NK-92 treated with Interleukin-12 subunit alpha and Interleukin-12 subunit beta, amount 100 ng/mL, for 24 hours (cell line): ENCODE data around the gene SMPD3.
"Not testable (repeated sequence)": the region's sequence is repeated elsewhere in the genome, so short reads cannot be mapped to it uniquely, and the experiment has no call there.

Experiments used
- DNase-seq: peaks from one replicate; lab custom pipeline; 2025; lab: John Stamatoyannopoulos, UW

The SMPD3 gene

DNA sequence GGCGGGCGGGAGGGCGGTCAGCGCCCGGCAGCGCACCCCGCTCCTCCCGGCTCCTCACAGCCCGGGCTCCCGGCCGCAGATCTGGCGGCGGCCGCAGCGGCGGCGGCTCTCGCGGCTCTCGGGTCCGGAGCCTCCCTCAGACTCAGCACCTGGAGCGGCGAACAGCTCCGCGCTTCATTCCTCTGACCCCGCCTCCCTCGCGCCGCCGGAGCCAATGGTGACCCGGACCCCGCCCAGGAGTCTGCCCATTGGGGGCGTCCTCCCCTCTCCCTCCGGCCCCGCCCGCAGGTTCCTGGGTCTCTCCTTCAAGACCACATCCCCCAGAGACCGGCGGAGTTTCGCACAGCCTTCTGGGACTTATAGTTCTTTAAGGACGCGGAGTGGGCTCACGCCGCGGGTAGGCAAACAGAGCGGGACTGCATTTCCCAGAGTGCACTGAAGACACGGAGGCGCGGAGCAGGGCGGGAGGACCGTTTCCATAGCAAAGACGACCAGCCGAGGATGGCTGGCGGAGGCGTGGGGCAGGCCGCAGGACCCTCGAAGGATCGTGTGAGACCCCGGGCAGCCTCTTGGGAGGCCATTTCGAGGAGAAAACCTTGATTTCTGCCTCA, at the start of gene SMPD3:
Gene SMPD3 (minus strand): TSS at position 149 of the 611 bp plus-strand sequence. CDS start 76,327 bp downstream, outside the sequence.
- no peak for DNase-seq

DNA sequence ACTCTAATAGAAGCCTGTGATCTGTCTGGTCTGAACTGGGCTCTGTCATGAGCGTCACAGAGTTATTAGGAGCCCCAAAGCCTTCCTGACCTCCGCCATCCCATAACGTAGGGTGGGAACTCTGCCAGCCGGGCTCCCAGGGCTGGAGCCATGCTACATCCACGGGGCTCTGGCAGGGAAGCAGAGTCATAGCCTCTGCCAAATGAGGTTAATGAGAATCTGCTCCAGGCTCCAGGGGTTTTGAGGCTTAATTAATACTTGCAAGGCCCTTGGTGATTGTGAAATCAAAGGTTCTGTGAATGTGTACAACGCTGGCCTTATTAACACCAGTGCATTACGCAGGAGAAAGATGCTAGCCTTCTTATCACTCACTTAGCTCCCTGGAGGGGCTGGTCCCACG, 48.4 kb upstream of the SMPD3 start:
- DNase-seq, result no peak

- not testable (repeated sequence) for DNase-seq
These were observed 46.0 kb upstream of the SMPD3 start for GRCh38 chr16:68494261-68494660.

DNA sequence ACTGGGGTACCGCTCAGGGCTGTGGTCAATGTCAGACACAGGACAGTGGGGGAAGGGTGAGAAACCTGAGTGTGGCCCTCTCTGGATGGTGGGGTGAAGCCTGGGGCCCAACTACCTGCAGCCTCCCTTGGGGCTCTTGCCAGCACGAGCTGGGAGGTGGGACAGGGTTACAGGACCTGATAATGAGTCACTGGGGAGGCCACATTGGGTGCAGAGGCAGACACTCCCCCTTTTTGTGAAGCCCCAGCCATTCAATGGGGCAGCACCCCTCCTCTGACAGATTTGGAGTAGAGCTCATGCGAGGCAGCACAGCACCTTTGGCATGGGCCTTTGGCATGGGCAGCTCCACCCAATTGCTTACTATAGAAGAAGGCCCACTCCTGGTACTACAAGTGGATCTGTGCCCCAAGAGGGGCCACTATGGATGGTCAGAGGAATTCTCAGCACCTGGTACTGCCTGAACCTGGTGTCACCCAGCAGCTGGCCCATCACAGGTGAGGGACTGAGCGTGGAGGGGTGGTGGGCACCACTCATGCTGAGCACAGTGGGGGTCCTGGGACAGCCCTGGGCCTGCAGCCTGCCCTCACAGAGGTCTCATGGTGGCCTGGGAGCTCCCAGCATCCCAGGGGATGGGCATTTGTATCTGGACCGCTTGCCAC, 45.2 kb upstream of the SMPD3 start:
- no peak for DNase-seq

GRCh38 chr16:68492543-68493411, 44.5 kb upstream of the SMPD3 start:
- DNase-seq, result no peak

- no peak for DNase-seq
These were observed 43.8 kb upstream of the SMPD3 start for GRCh38 chr16:68492151-68492542.

DNA sequence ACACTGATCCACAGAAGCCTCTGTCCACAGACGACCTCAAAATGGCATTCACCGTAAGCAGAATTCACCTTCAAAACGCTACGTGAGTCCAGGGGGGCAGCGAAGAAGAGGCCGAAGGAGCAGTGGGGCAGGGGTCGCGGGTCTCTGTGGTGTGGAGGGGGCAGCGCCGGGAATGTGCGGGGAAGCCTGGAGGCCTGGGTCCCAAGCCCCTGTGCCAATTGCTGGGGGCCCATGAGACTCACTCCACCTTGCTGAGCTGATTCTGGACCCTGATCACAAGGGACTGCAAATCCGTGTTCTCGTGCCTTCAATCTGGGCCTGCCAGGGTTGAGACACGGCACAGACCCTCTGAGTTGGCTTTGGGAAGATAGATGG, 43.3 kb upstream of the SMPD3 start:
- no peak for DNase-seq

- DNase-seq, result no peak
These were observed 42.7 kb upstream of the SMPD3 start for GRCh38 chr16:68490829-68491575.

DNA sequence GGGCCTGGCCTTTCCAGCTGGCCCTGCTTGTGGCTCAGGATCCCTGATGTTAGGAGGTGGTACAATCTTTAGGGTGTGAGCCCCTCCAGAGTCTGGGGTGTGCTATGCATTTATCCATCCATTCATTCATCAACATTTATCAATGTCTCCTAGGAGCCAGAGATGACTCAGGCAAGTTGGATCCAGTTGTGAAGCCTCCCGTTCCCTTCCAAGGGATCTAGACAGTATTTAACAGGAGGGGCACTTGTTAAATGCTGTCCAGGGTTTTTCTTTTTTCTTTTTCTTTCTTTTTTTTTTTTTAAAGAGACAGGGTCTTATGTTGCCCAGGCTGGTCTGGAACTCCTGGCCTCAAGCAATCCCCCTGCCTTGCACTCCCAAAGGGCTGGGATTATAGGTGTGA, 42.0 kb upstream of the SMPD3 start:
- no peak for DNase-seq

DNA sequence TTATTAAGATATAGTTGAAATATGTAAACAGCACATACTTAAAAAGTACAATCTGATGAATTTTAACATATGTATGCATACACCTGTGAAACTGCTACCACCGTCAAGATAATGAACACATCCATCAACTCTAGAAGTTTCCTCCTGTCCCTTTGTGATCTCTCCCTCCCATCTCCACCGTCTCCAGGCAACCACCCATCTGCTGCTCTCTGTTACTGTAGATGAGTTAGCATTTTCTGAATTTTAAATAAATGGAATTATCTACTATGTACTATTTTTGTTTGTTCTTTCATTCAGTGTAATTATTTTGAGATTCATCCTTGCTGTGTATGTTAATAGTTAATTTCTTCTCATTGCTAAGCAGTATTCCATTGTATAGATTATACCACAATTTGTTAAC, 40.2 kb upstream of the SMPD3 start:
- no peak for DNase-seq

- no peak for DNase-seq
These were observed 39.4 kb upstream of the SMPD3 start for GRCh38 chr16:68487669-68488068.

GRCh38 chr16:68487203-68487514, 38.9 kb upstream of the SMPD3 start:
- DNase-seq, result no peak

DNA sequence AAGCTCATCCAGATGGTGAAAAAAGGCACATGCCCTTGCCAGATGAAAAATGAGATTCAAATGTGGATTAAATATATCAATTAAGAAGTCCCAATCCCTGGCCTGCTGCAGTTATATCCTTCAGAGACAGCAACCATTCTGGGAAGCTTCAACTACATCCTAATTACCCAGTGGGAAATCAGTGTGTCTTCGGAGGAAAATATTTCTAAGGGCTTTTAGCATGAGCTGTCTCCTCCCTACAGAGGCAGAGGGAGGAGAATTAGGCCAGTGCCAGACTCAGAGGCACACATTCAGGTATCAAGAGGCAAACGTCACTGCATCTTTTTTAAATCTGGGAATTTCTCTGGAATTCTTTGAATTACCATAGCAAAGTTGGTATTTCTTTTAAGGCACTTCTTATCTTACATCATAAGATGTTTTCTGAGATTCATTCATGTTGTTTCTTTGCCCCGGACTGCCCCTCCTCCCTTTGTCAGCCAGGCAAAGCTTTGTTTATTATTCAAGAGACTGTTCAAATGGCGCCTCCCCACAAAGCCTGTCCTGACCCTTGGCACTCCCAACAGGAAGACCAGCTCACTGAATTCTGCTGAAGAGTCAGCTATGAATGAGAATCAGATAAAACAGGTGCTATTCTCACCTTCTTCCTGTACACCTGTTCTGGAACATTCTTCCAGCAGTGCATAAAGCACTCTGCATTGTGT, 38.3 kb upstream of the SMPD3 start:
- no peak for DNase-seq

DNA sequence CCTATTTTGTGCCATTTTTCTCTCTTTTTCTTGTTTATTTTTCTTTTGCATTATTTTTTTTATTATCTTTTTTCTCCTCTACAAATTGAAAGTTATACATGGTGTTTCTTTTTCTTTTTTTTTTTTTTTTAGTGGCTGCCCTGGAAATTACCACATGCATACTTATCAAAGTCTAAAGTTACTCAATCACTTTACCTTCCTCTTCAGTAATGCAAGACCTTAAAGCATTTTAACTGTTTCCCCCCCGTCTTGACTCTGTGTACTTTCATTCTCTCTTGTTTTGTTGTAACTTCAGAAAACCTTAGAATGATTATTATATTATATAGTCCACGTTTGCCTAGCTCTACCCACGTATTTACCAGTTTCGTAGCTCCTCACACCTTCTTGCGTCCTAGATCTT, 33.3 kb upstream of the SMPD3 start:
- DNase-seq, result no peak

DNA sequence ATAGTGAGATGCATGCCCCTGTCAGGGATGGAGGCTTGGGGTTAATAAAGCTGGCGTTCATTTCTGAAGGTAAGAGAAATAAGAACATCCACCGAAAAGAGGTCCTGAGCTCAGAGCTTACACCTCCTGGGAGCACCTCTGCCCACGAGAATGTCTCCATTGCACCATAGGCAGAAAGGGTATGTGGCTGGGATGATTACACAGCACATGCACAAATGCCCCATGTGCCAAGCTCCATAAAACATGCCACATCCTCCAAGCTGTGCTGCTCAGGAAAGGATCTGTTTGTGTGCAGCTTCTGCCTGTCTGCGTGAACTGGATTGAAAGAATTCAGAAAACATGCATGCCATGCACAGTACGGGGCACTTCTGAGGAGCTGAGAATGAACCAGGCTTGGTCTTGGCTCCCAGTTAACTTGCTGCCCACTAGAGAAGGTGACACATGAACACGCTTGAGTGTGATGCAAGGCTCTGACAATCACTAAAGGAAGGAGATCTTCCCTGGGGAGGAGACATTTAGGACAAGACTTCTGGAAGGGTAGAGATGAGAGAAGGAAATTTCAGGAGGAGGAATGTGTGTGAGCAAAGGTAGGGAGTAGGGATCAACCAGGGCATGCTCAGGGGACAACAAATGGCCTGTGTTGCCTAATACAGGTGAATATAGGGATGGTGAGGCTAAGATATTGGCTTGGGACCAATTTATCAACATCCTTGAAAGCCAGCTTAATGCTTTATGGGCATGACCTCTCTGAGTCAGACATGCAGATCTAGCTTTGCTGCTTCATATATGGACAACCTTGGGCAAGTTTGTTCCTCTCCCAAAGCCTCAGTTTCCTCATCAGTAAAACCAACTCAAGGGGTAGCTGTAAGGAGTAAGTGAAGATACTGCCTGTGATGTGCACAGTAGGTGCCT, 32.0 kb upstream of the SMPD3 start:
- DNase-seq, result no peak

DNA sequence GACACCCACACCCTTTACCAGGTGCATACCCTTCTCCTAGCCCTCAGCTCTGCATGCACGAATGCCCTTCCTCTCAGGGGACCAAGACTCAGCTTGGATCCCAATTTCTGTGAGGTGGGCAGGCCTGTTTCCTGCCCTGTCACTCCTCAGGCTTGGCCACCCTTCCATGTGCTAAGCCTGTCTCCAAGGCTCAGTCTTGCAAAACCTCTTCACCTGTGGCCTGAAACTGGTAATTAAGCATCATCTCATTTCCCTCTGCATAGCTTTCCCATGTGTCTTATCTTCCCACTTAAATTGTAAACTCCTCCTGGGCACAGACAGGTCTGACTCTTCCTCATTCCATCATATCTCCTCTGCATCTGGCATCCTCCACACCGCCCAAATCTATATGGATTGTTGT, 31.0 kb upstream of the SMPD3 start:
- DNase-seq, result no peak

GRCh38 chr16:68478526-68479250, 30.4 kb upstream of the SMPD3 start:
- DNase-seq, result no peak

DNA sequence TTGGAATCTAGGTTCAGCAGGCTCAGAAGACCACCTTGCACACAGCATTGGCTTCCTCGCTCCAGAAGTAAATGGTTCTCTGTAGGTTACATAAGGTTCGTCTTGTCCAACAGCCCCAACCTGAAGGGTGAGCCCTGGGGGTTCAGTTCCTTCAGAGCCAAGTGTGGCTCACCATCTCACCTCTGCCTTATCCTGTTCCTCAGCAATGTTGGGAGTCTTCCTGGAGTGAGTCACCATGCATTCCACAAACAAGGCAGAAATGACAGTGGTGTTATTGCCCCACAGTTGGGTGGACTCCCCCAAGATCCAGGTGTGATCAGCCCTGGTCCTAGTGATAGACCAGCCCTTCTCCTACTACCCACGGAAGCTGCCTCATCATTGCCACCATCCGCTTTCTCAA, 26.8 kb upstream of the SMPD3 start:
- no peak for DNase-seq

DNA sequence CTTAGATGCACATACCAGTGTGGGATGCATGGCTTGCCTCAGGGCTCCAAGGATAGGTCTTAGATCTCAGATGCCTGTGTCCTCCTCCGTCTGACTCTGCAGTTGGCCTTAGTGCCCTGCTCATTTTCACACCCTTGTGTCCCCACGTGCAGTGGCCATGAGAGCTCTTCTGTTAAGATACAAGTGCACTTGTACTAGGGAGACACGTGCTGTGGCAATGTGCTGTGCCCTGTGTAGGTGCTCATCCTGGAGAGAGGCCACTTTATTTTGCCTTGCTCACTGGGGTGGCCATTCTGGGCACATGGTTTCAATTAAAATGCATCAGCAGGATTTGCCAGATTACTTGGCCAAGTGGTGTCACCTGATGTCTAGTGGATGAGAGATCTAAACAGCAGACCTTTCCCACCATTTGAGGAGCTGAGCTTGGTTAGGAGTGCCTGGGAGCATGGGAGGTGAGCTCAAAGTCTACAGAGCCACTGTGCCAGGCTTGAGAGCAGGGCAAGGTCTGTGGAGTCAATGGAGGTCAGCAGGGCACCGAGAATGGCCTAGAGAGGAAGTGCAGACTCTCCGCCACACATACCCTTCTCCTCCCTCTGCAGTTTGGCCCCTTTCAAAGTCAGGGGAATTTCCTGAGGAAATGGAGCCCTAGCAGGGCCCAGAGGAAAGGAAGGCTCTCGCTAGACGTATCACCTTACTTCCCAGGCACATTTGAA, 25.2 kb upstream of the SMPD3 start:
- no peak for DNase-seq

DNA sequence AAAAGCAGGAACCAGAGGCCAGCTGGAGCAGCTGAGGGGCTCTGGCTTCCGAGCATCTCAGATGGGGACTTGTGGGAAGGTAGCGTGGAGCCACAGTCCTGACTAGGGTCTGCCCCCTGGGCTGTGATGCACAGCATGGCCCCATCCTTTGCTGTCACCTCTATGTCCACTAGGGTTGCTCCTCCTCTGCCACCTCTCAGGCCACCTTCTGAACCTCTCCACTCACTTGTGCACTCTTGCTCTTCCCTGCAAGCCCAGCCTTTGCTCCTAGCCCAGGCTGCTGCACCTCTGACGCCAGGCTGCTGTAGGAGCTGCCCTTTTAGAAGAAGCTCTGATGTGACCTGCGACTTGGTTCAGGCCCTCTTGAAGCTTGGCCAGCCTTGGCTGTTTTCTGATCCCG, 24.3 kb upstream of the SMPD3 start:
- no peak for DNase-seq
